ENCODE data around the gene RAPGEF4. TPM values are rescaled to one million over a fixed set of nuclear protein-coding genes. Genes with fewer than 3 reads are reported as not detected.
A peak's percentile ranks its signal among the peaks of the same experiment; 100 is the strongest.

RAPGEF4 gene
- total RNA-seq, 3 donors from 2014 or later = 1.2 to 2.8 (median 2.2) TPM

DNA sequence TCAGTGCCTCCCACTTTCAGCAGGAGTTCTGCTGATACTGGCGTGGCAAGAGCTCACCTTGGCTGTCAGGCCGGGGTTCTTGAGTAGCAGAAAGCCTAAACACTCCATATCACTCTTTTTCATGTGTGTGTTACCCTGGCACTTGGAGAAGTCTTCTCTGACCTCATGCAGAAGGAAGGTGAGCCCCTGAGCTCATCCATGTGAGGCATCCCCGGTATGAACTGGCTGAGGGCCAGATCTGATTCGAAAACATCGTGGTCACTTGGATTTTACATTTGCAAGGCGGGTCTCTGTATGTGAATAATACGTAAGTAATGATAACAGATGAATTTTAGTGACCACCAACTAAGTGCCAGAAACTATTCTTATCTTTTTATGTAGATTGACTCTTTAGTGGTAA lies 93.6 kb downstream of the RAPGEF4 start:
- Histone ChIP-seq H3K4me1 (ENCODE audit: low read depth) (no peaks in the 10 kb centered on the region), H3K9me3 (no peaks in the 10 kb centered on the region), H3K4me3 (no peak overlapping the region), H3K36me3 (ENCODE audit: low read depth) (no peaks in the 10 kb centered on the region)
- DNase-seq = no peak
- no peak for ATAC-seq
- TF ChIP-seq, protein P1, sequence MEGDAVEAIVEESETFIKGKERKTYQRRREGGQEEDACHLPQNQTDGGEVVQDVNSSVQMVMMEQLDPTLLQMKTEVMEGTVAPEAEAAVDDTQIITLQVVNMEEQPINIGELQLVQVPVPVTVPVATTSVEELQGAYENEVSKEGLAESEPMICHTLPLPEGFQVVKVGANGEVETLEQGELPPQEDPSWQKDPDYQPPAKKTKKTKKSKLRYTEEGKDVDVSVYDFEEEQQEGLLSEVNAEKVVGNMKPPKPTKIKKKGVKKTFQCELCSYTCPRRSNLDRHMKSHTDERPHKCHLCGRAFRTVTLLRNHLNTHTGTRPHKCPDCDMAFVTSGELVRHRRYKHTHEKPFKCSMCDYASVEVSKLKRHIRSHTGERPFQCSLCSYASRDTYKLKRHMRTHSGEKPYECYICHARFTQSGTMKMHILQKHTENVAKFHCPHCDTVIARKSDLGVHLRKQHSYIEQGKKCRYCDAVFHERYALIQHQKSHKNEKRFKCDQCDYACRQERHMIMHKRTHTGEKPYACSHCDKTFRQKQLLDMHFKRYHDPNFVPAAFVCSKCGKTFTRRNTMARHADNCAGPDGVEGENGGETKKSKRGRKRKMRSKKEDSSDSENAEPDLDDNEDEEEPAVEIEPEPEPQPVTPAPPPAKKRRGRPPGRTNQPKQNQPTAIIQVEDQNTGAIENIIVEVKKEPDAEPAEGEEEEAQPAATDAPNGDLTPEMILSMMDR (IDR thresholded peaks at IDR 0.05) = no peak
- intact Hi-C loops (cut with DNase I, micrococcal nuclease) = no loop called here

- intact Hi-C loops (cut with DNase I, micrococcal nuclease) = no loop called here
- TF ChIP-seq, protein P1 (IDR thresholded peaks at IDR 0.05) = no peak
- no peaks in the 10 kb centered on the region for H3K4me1 ChIP-seq (ENCODE audit: low read depth)
Observed at GRCh38 chr2:172830482-172830881, 94.8 kb downstream of the RAPGEF4 start.

DNA sequence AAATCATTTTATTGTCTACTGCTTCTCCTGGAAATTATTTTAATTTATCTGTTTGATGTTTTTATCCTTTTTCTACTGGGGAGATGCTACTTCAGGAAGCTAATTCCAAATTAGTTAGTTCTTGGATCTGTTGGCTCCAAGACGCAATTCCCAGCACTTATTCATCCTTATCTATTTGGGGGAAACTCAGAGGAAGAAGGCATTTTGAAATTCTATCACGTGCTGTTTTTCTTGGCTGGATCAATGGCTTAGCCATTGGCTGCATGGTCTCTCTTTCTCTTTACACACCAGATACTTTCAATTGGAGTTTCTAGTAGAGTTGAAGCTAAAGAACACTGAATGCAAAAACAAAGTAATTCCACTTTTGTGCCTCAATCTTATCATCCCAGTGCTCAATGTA lies 98.3 kb downstream of the RAPGEF4 start:
- Histone ChIP-seq H3K4me3 (no peak overlapping the region), H3K9me3 (no peaks in the 10 kb centered on the region), H3K4me1 (ENCODE audit: low read depth) (no peaks in the 10 kb centered on the region), H3K36me3 (ENCODE audit: low read depth) (no peaks in the 10 kb centered on the region)
- intact Hi-C loops (cut with DNase I, micrococcal nuclease) = no loop called here
- TF ChIP-seq, protein P1 (IDR thresholded peaks at IDR 0.05) = no peak
- DNase-seq = no peak
- no peak for ATAC-seq

More at GRCh38 chr2:172830482-172830881, 94.8 kb downstream of the RAPGEF4 start:
- H3K4me3 ChIP-seq = no peak overlapping the region
- DNase-seq (no peak), ATAC-seq (no peak)
- H3K36me3 ChIP-seq (ENCODE audit: low read depth) = no peaks in the 10 kb centered on the region
- no peaks in the 10 kb centered on the region for H3K9me3 ChIP-seq

GRCh38 chr2:172834881-172835280 lies 99.2 kb downstream of the RAPGEF4 start:
- intact Hi-C loops (cut with DNase I, micrococcal nuclease) = no loop called here
- Histone ChIP-seq H3K4me3 (no peak overlapping the region), H3K4me1 (ENCODE audit: low read depth) (no peaks in the 10 kb centered on the region), H3K9me3 (no peaks in the 10 kb centered on the region), H3K36me3 (ENCODE audit: low read depth) (no peaks in the 10 kb centered on the region)
- ATAC-seq (no peak), DNase-seq (no peak)
- TF ChIP-seq, protein P1 (IDR thresholded peaks at IDR 0.05) = no peak

DNA sequence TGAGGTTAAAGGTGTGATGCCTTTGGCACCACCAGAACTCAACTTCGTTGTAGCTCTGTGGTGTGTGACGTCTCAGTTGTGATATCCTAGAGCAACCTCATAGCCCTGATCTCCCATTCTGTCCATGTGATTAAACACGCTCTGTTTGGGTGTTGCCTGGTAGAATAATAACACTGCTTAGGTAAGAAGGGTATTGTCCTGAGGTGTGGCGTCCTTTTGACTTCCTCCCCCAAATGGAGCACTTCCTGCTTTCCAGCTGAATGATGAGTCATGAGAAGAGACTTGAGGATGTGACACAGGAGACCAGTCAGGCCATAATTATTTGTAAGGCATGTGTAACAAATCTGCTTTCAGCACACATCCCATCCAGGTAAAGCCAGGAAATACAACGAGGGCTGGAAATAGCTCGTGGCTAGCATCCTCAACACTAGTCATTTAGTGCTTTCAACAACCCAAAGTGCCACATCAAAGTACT lies 100.7 kb downstream of the RAPGEF4 start:
- TF ChIP-seq, protein P1 (IDR thresholded peaks at IDR 0.05) = no peak
- H3K9me3 ChIP-seq = no peaks in the 10 kb centered on the region
- ATAC-seq = peak; percentile 84
- no peak overlapping the region for H3K4me3 ChIP-seq
- no peak for DNase-seq
- intact Hi-C loops (cut with DNase I, micrococcal nuclease) = no loop called here
- H3K4me1 ChIP-seq (ENCODE audit: low read depth) = no peaks in the 10 kb centered on the region
- H3K36me3 ChIP-seq (ENCODE audit: low read depth) = no peaks in the 10 kb centered on the region

- H3K4me3 ChIP-seq = no peak overlapping the region
- no peak for ATAC-seq
- no peaks in the 10 kb centered on the region for H3K36me3 ChIP-seq (ENCODE audit: low read depth)
- H3K9me3 ChIP-seq = no peaks in the 10 kb centered on the region
- no peak for DNase-seq
- H3K4me1 ChIP-seq (ENCODE audit: low read depth) = no peaks in the 10 kb centered on the region
- TF ChIP-seq, protein P1 (IDR thresholded peaks at IDR 0.05) = no peak
- intact Hi-C loops (cut with DNase I, micrococcal nuclease) = no loop called here
Observed at GRCh38 chr2:172836827-172837226, 101.2 kb downstream of the RAPGEF4 start.

Measured in mucosa of descending colon (tissue), 3 donors.